Ishikawa (cell line): ENCODE data around the gene ADM5.

ENCODE experiments used
- CEBPB ChIP-seq: IDR thresholded peaks from 2 replicates; pipeline ENCODE4 v1.6.1; 2012
- CREB1 ChIP-seq: IDR thresholded peaks from 2 replicates; pipeline ENCODE4 v1.6.1; 2012; ENCODE audit warnings: low read depth
- EGR1 ChIP-seq: IDR thresholded peaks from 2 replicates; pipeline ENCODE4 v1.6.1; 2012
- EP300 ChIP-seq: IDR thresholded peaks from 2 replicates; pipeline ENCODE4 v1.6.1; 2012; ENCODE audit warnings: borderline replicate concordance
- FOXM1 ChIP-seq: IDR thresholded peaks from 2 replicates; pipeline ENCODE4 v1.6.1; 2012; ENCODE audit warnings: low read depth, borderline replicate concordance
- MAX ChIP-seq: IDR thresholded peaks from 2 replicates; pipeline ENCODE4 v1.6.1; 2012
- NFIC ChIP-seq: IDR thresholded peaks from 2 replicates; pipeline ENCODE4 v1.6.1; 2012
- RAD21 ChIP-seq: IDR thresholded peaks from 2 replicates; pipeline ENCODE4 v1.6.1; 2012; ENCODE audit warnings: low read depth
- REST ChIP-seq: IDR thresholded peaks from 2 replicates; pipeline ENCODE4 v1.6.1; 2012; ENCODE audit warnings: low read depth, mild to moderate bottlenecking
- TAF1 ChIP-seq: IDR thresholded peaks from 2 replicates; pipeline ENCODE4 v1.6.1; 2012; ENCODE audit warnings: low read depth, mild to moderate bottlenecking
- TCF12 ChIP-seq: IDR thresholded peaks from 2 replicates; pipeline ENCODE4 v1.6.1; 2012; ENCODE audit warnings: low read depth
- TEAD4 ChIP-seq: IDR thresholded peaks from 2 replicates; pipeline ENCODE4 v1.6.1; 2012
- USF1 ChIP-seq: IDR thresholded peaks from 2 replicates; pipeline ENCODE4 v1.6.1; 2012
- YY1 ChIP-seq: IDR thresholded peaks from 2 replicates; pipeline ENCODE4 v1.6.1; 2012; ENCODE audit warnings: low read depth
- ZBTB7A ChIP-seq: IDR thresholded peaks from 2 replicates; pipeline ENCODE4 v1.6.1; 2012; ENCODE audit warnings: low read depth

Gene ADM5

GRCh38 chr19:49665351-49666119 lies 23.9 kb upstream of the ADM5 start, which contains the start of the genes BCL2L12 and IRF3:
BCL2L12 (plus strand) TSS chr19:49665933; CDS start chr19:49666693, 760 bp downstream.
IRF3 (minus strand) TSS chr19:49665857; CDS start chr19:49664838, 1,019 bp downstream.
- TF ChIP-seq ZBTB7A = no peak; the same call in 1 of the 2 replicates
- TF ChIP-seq CEBPB = no peak
- no peak for TF ChIP-seq EP300
- TF ChIP-seq CREB1 = no peak
- TF ChIP-seq FOXM1 = no peak
- TF ChIP-seq USF1 = no peak
- no peak; the same call in 1 of the 2 replicates for TF ChIP-seq TEAD4
- no peak for TF ChIP-seq EGR1
- TF ChIP-seq TCF12 = peak; percentile 31; the same call in 1 of the 2 replicates
- peak; percentile 75 for TF ChIP-seq TAF1
- 0 out of 2 replicates have a peak, but pooled peaks have one; percentile 9 for TF ChIP-seq NFIC
- TF ChIP-seq YY1 = peak; percentile 26; the same call in 1 of the 2 replicates
- TF ChIP-seq RAD21 = no peak
- TF ChIP-seq REST = no peak
- TF ChIP-seq MAX = peak; percentile 68

- no peak for TF ChIP-seq EGR1
- TF ChIP-seq CEBPB = no peak
- TF ChIP-seq NFIC = no peak
- TF ChIP-seq TEAD4 = no peak
- no peak for TF ChIP-seq TCF12
- TF ChIP-seq USF1 = no peak
- TF ChIP-seq ZBTB7A = no peak; the same call in 1 of the 2 replicates
- TF ChIP-seq YY1 = no peak
- no peak for TF ChIP-seq MAX
- no peak for TF ChIP-seq TAF1
- TF ChIP-seq RAD21 = no peak
- TF ChIP-seq FOXM1 = no peak
- no peak for TF ChIP-seq CREB1
Measured at GRCh38 chr19:49666120-49666444, 23.3 kb upstream of the ADM5 start.

- TF ChIP-seq MAX (no peak), RAD21 (no peak), TEAD4 (no peak), USF1 (no peak), TAF1 (no peak), FOXM1 (no peak), EGR1 (no peak), REST (no peak), CEBPB (no peak), YY1 (no peak), NFIC (no peak), EP300 (no peak), TCF12 (no peak), ZBTB7A (no peak), CREB1 (no peak)
Measured at GRCh38 chr19:49667473-49667872, 21.9 kb upstream of the ADM5 start.

- no peak for TF ChIP-seq CREB1
- no peak for TF ChIP-seq EGR1
- TF ChIP-seq EP300 = no peak
- no peak for TF ChIP-seq TCF12
- TF ChIP-seq TAF1 = no peak
Measured at GRCh38 chr19:49669516-49669915, 19.9 kb upstream of the ADM5 start.

- TF ChIP-seq RAD21 = peak; percentile 48
- peak; percentile 29; the same call in 1 of the 2 replicates for TF ChIP-seq ZBTB7A
- TF ChIP-seq TAF1 = no peak
- TF ChIP-seq CEBPB = no peak
- no peak for TF ChIP-seq FOXM1
- no peak for TF ChIP-seq TEAD4
- no peak for TF ChIP-seq EP300
- no peak; the same call in 1 of the 2 replicates for TF ChIP-seq MAX
- TF ChIP-seq NFIC = 0 out of 2 replicates have a peak, but pooled peaks have one; percentile 24
- TF ChIP-seq EGR1 = no peak
Measured at GRCh38 chr19:49672131-49672919, 17.1 kb upstream of the ADM5 start.
